ENCODE results near the gene CNN1. TPM values are rescaled to one million over a fixed set of nuclear protein-coding genes. Genes with fewer than 3 reads are reported as not detected.

The CNN1 gene
- total and polyA plus RNA-seq, 9 of the 15 experiments (the other 6 are each of a cell fraction or from before 2014, with no cell fraction given) = 0.23 to 10.6 (median 5.2) TPM

- TF ChIP-seq U2AF1 (optimal IDR thresholded peaks at IDR 0.05; ENCODE audit: low read depth, low read length) (peak; percentile 62), LARP7 (IDR thresholded peaks at IDR 0.05) (peak; percentile 77; the same call in 1 of the 2 replicates), TOE1 (IDR thresholded peaks at IDR 0.05; ENCODE audit: borderline replicate concordance) (peak; percentile 7; the same call in 1 of the 2 replicates), TOE1 (CRISPR knock-in tag; IDR thresholded peaks at IDR 0.05; ENCODE audit: borderline replicate concordance, low read depth) (no peak), NFIC (IDR thresholded peaks at IDR 0.05) (peak; percentile 70), NFE2 (IDR thresholded peaks at IDR 0.05; ENCODE audit: low read depth) (no peak), ZFP30 (CRISPR knock-in tag; IDR thresholded peaks at IDR 0.05; ENCODE audit: borderline replicate concordance) (no peak), ZNF143 (CRISPR knock-in tag; IDR thresholded peaks at IDR 0.05) (no peak), MBD2 (IDR thresholded peaks at IDR 0.05; ENCODE audit: borderline replicate concordance, low read depth) (peak; percentile 72), EHMT2 (IDR thresholded peaks at IDR 0.05) (no peak), RREB1 (CRISPR knock-in tag; IDR thresholded peaks at IDR 0.05) (peak; percentile 56; the same call in 1 of the 2 replicates), POU5F1 (IDR thresholded peaks at IDR 0.05; ENCODE audit: borderline replicate concordance, low read depth, low read length, partially characterized antibody) (peak; percentile 24), MAZ (CRISPR knock-in tag; conservative IDR thresholded peaks at IDR 0.05 in 1 of 2, IDR thresholded peaks at IDR 0.05 in 1 of 2) (peak; percentile 78 to 90), E2F3 (CRISPR knock-in tag; IDR thresholded peaks at IDR 0.05) (peak; percentile 57; the same call in 1 of the 2 replicates), MYC (IDR thresholded peaks at IDR 0.05; ENCODE audit: low read depth, low read length) (peak; percentile 57; the same call in 1 of the 2 replicates), MYC (CRISPR knock-in tag; IDR thresholded peaks at IDR 0.05; ENCODE audit: borderline replicate concordance, low read depth) (peak; percentile 86), ZC3H4 (CRISPR knock-in tag; IDR thresholded peaks at IDR 0.05; ENCODE audit: borderline replicate concordance) (peak; percentile 95; the same call in 1 of the 2 replicates), NCOR1 (IDR thresholded peaks at IDR 0.05) (0 out of 2 replicates have a peak, but pooled peaks have one; percentile 10), PHTF2 (CRISPR knock-in tag; IDR thresholded peaks at IDR 0.05) (no peak), KDM5B (IDR thresholded peaks at IDR 0.05; ENCODE audit: insufficient replicate concordance, low read depth, low read length) (peak; percentile 95)
- TF ChIP-seq, protein P1, sequence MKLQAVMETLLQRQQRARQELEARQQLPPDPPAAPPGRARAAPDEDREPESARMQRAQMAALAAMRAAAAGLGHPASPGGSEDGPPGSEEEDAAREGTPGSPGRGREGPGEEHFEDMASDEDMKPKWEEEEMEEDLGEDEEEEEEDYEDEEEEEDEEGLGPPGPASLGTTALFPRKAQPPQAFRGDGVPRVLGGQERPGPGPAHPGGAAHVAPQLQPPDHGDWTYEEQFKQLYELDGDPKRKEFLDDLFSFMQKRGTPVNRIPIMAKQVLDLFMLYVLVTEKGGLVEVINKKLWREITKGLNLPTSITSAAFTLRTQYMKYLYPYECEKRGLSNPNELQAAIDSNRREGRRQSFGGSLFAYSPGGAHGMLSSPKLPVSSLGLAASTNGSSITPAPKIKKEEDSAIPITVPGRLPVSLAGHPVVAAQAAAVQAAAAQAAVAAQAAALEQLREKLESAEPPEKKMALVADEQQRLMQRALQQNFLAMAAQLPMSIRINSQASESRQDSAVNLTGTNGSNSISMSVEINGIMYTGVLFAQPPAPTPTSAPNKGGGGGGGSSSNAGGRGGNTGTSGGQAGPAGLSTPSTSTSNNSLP (IDR thresholded peaks at IDR 0.05; ENCODE audit: borderline replicate concordance, low read depth, low read length) = no peak
Observed at GRCh38 chr19:11597202-11598102, 58.8 kb downstream of the CNN1 start, which contains the start of gene ZNF627 (continued).
